Measurements from ENCODE around the gene GNAS. TPM values are rescaled to one million over a fixed set of nuclear protein-coding genes. Genes with fewer than 3 reads are reported as not detected.

GNAS gene
- total RNA-seq, 4 donors from 2014 or later: 2,457 to 5,038 (median 3,494) TPM

- peaks cover under 1 to 7% of the 10 kb centered on the region in 2 donors for H3K4me1 ChIP-seq
- H3K9me3 ChIP-seq: no peaks in the 10 kb centered on the region
- TF ChIP-seq CTCF (IDR thresholded peaks at IDR 0.05): no peak
- TF ChIP-seq POLR2A (IDR thresholded peaks at IDR 0.05): no peak
- WGBS, 2 donors: 90 to 91% methylated on average over 6 of the region's 6 CpGs
- no peak overlapping the region for H3K27ac ChIP-seq
- H3K36me3 ChIP-seq: no peaks in the 10 kb centered on the region
- H3K27me3 ChIP-seq: no peaks in the 10 kb centered on the region
- DNase-seq: no peak
- intact Hi-C loops (cut with DNase I): no loop called here
- no peak overlapping the region for H3K4me3 ChIP-seq (replicated peaks in 1 of 3)
Observed at GRCh38 chr20:58918621-58919020, 66.1 kb downstream of the GNAS start.

GRCh38 chr20:58921564-58921963, 69.0 kb downstream of the GNAS start:
- peak; percentile 50 to 57 for DNase-seq
- TF ChIP-seq POLR2A (IDR thresholded peaks at IDR 0.05): no peak
- TF ChIP-seq CTCF (IDR thresholded peaks at IDR 0.05): no peak
- Histone ChIP-seq H3K4me1 (peaks cover 4 to 10% of the 10 kb centered on the region in 2 donors), H3K27ac (no peak overlapping the region), H3K9me3 (no peaks in the 10 kb centered on the region), H3K27me3 (no peaks in the 10 kb centered on the region), H3K36me3 (no peaks in the 10 kb centered on the region), H3K4me3 (replicated peaks in 1 of 3) (no peak overlapping the region)
- 60 to 64% methylated on average over 6 of the region's 6 CpGs for WGBS, 2 donors
- intact Hi-C loops (cut with DNase I): no loop called here

GRCh38 chr20:58922036-58922435, 69.5 kb downstream of the GNAS start:
- no peaks in the 10 kb centered on the region for H3K36me3 ChIP-seq
- TF ChIP-seq CTCF (IDR thresholded peaks at IDR 0.05): no peak
- no peak for TF ChIP-seq POLR2A (IDR thresholded peaks at IDR 0.05)
- no peak overlapping the region for H3K4me3 ChIP-seq (replicated peaks in 1 of 3)
- no peaks in the 10 kb centered on the region for H3K27me3 ChIP-seq
- H3K4me1 ChIP-seq: peaks cover 4 to 10% of the 10 kb centered on the region in 2 donors
- intact Hi-C loops (cut with DNase I): no loop called here
- peak overlapping the region in 1 of 3 donors; percentile 74 for H3K27ac ChIP-seq
- H3K9me3 ChIP-seq: no peaks in the 10 kb centered on the region
- DNase-seq: no peak
- WGBS, 2 donors: 88 to 94% methylated on average over 1 of the region's 1 CpG

- intact Hi-C loops (cut with DNase I): no loop called here
- DNase-seq: peak; percentile 77 to 80
- Histone ChIP-seq H3K4me3 (replicated peaks in 1 of 3) (no peak overlapping the region), H3K9me3 (no peaks in the 10 kb centered on the region), H3K27me3 (no peaks in the 10 kb centered on the region), H3K4me1 (peaks cover 4 to 10% of the 10 kb centered on the region in 2 donors), H3K36me3 (no peaks in the 10 kb centered on the region), H3K27ac (peak overlapping the region; percentile 11 to 74 (median 49))
- 26 to 42% methylated on average over 8 of the region's 8 CpGs for WGBS, 2 donors
- TF ChIP-seq POLR2A (IDR thresholded peaks at IDR 0.05): no peak
- TF ChIP-seq CTCF (IDR thresholded peaks at IDR 0.05): no peak
Observed at GRCh38 chr20:58923117-58923712, 70.7 kb downstream of the GNAS start.

- TF ChIP-seq CTCF (IDR thresholded peaks at IDR 0.05) (no peak), POLR2A (IDR thresholded peaks at IDR 0.05) (no peak)
- 93 to 96% methylated on average over 10 of the region's 10 CpGs for WGBS, 2 donors
- Histone ChIP-seq H3K9me3 (no peaks in the 10 kb centered on the region), H3K4me1 (peaks cover 17 to 21% of the 10 kb centered on the region in 2 donors), H3K36me3 (no peaks in the 10 kb centered on the region), H3K27ac (no peak overlapping the region), H3K27me3 (no peaks in the 10 kb centered on the region), H3K4me3 (replicated peaks in 1 of 3) (no peak overlapping the region)
- DNase-seq: no peak
- intact Hi-C loops (cut with DNase I): no loop called here
Observed at GRCh38 chr20:58926802-58927489, 74.4 kb downstream of the GNAS start.

All from thyroid gland (tissue), 4 donors.